DND-41 (cell line): ENCODE measurements around the gene ZNF474.

Experiments used
- ATAC-seq: fragments of 200-7000 bp; cut with Tn5 transposase; 3 replicates; pipeline ENCODE4 v1.9.1; 2021; ENCODE audit warnings: low read depth; ENCODE audit not compliant: insufficient read depth
- DNase-seq: peaks from one replicate; pipeline ENCODE4 v3.0.0-alpha.2; 2020
- H2AFZ ChIP-seq: 2 replicates; pipeline ENCODE4 v1.6.0; 2012; ENCODE audit warnings: low read depth, low read length
- H3K27ac ChIP-seq: 2 replicates; pipeline ENCODE4 v1.5.1; 2012; ENCODE audit warnings: low read length, inconsistent platforms
- H3K27me3 ChIP-seq: fragments of 200-600 bp; sonication (generic); 2 replicates; pipeline ENCODE4 v1.6.0; 2012; ENCODE audit warnings: low read length, mild to moderate bottlenecking, inconsistent platforms; ENCODE audit not compliant: insufficient read depth, poor library complexity
- H3K36me3 ChIP-seq: 2 replicates; pipeline ENCODE4 v1.5.1; 2012; ENCODE audit warnings: low read length, inconsistent platforms; ENCODE audit not compliant: insufficient read depth
- H3K4me1 ChIP-seq: 2 replicates; pipeline ENCODE4 v1.5.1; 2012; ENCODE audit warnings: mild to moderate bottlenecking, low read length; ENCODE audit not compliant: insufficient read depth
- H3K4me2 ChIP-seq: 2 replicates; pipeline ENCODE4 v1.6.0; 2012; ENCODE audit warnings: mild to moderate bottlenecking, moderate library complexity, low read length, inconsistent platforms; ENCODE audit not compliant: insufficient read depth
- H3K4me3 ChIP-seq, 2 experiments: fragments of 200-600 bp in 1 of 2; shearing (Covaris generic) in 1 of 2; 2 replicates each; pipeline ENCODE4 v1.5.1; 2012 to 2016; ENCODE audit warnings: inconsistent platforms in 2 of 2, low read length in 2 of 2, mild to moderate bottlenecking in 2 of 2, low read depth in 1 of 2, moderate library complexity in 1 of 2
- H3K79me2 ChIP-seq: 2 replicates; pipeline ENCODE4 v1.6.0; 2012; ENCODE audit warnings: low read length, inconsistent platforms; ENCODE audit not compliant: insufficient read depth
- H3K9ac ChIP-seq: 2 replicates; pipeline ENCODE4 v1.6.0; 2012; ENCODE audit warnings: low read depth, mild to moderate bottlenecking, inconsistent platforms, low read length, moderate library complexity
- H3K9me3 ChIP-seq: 2 replicates; pipeline ENCODE4 v1.5.1; 2012; ENCODE audit warnings: low read length, moderate library complexity, mild to moderate bottlenecking, inconsistent platforms; ENCODE audit not compliant: insufficient read depth, severe bottlenecking
- H4K20me1 ChIP-seq: 2 replicates; pipeline ENCODE4 v1.6.0; 2012; ENCODE audit warnings: low read length; ENCODE audit not compliant: insufficient read depth
- CTCF ChIP-seq: IDR thresholded peaks from 2 replicates; pipeline ENCODE4 v1.5.1; 2012; ENCODE audit warnings: borderline replicate concordance, low read length, moderate library complexity, mild to moderate bottlenecking; ENCODE audit not compliant: poor library complexity, severe bottlenecking; ENCODE audit errors: extremely low read depth
- EZH2 ChIP-seq: IDR thresholded peaks from 3 replicates; pipeline ENCODE4 v1.6.1; 2012; ENCODE audit warnings: borderline replicate concordance, low read depth, mild to moderate bottlenecking, moderate library complexity, low read length, inconsistent platforms; ENCODE audit not compliant: severe bottlenecking

The ZNF474 gene

DNA sequence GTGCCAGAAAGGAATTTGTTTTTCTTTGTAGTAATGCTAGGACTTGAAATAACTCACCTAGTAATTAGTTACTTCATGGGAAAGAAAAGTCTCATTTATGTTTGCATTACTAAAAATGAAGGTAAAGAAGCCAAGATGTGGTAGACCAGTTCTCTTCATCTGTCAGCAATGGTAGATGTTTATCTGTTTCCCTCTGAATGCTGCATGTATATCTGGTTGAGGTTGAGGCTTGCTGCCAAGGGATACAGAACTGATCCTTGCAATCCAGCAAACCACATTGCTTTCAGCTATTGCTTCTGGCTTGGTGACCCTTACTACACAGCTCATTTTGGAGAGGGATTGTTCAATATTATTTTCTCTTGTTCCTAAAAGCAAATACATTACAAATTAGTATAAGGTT lies 73.6 kb downstream of the ZNF474 start:
- Histone ChIP-seq H3K9me3 (no peaks in the 10 kb centered on the region), H4K20me1 (no peaks in the 10 kb centered on the region), H3K27ac (no peak overlapping the region), H3K4me3 (no peak overlapping the region), H3K4me2 (no peak overlapping the region), H3K36me3 (no peaks in the 10 kb centered on the region), H3K27me3 (no peaks in the 10 kb centered on the region), H3K9ac (no peak overlapping the region), H3K4me1 (no peaks in the 10 kb centered on the region), H3K79me2 (no peaks in the 10 kb centered on the region), H2AFZ (no peak overlapping the region)
- TF ChIP-seq EZH2 (no peak), CTCF (no peak)
- DNase-seq = no peak
- ATAC-seq = peak; percentile 49; the same call in 1 of the 3 replicates
